DND-41 (cell line): ENCODE data around the gene CIB1.

Source experiments
- ATAC-seq: fragments of 200-7000 bp; cut with Tn5 transposase; 3 replicates; pipeline ENCODE4 v1.9.1; 2021; ENCODE audit warnings: low read depth; ENCODE audit not compliant: insufficient read depth
- DNase-seq: peaks from one replicate; pipeline ENCODE4 v3.0.0-alpha.2; 2020
- H2AFZ ChIP-seq: 2 replicates; pipeline ENCODE4 v1.6.0; 2012; ENCODE audit warnings: low read depth, low read length
- H3K27ac ChIP-seq: 2 replicates; pipeline ENCODE4 v1.5.1; 2012; ENCODE audit warnings: low read length, inconsistent platforms
- H3K27me3 ChIP-seq: fragments of 200-600 bp; sonication (generic); 2 replicates; pipeline ENCODE4 v1.6.0; 2012; ENCODE audit warnings: low read length, mild to moderate bottlenecking, inconsistent platforms; ENCODE audit not compliant: insufficient read depth, poor library complexity
- H3K36me3 ChIP-seq: 2 replicates; pipeline ENCODE4 v1.5.1; 2012; ENCODE audit warnings: low read length, inconsistent platforms; ENCODE audit not compliant: insufficient read depth
- H3K4me1 ChIP-seq: 2 replicates; pipeline ENCODE4 v1.5.1; 2012; ENCODE audit warnings: mild to moderate bottlenecking, low read length; ENCODE audit not compliant: insufficient read depth
- H3K4me2 ChIP-seq: 2 replicates; pipeline ENCODE4 v1.6.0; 2012; ENCODE audit warnings: mild to moderate bottlenecking, moderate library complexity, low read length, inconsistent platforms; ENCODE audit not compliant: insufficient read depth
- H3K4me3 ChIP-seq, 2 experiments: fragments of 200-600 bp in 1 of 2; shearing (Covaris generic) in 1 of 2; 2 replicates each; pipeline ENCODE4 v1.5.1; 2012 to 2016; ENCODE audit warnings: inconsistent platforms in 2 of 2, low read length in 2 of 2, mild to moderate bottlenecking in 2 of 2, low read depth in 1 of 2, moderate library complexity in 1 of 2
- H3K79me2 ChIP-seq: 2 replicates; pipeline ENCODE4 v1.6.0; 2012; ENCODE audit warnings: low read length, inconsistent platforms; ENCODE audit not compliant: insufficient read depth
- H3K9ac ChIP-seq: 2 replicates; pipeline ENCODE4 v1.6.0; 2012; ENCODE audit warnings: low read depth, mild to moderate bottlenecking, inconsistent platforms, low read length, moderate library complexity
- H3K9me3 ChIP-seq: 2 replicates; pipeline ENCODE4 v1.5.1; 2012; ENCODE audit warnings: low read length, moderate library complexity, mild to moderate bottlenecking, inconsistent platforms; ENCODE audit not compliant: insufficient read depth, severe bottlenecking
- H4K20me1 ChIP-seq: 2 replicates; pipeline ENCODE4 v1.6.0; 2012; ENCODE audit warnings: low read length; ENCODE audit not compliant: insufficient read depth
- EZH2 ChIP-seq: IDR thresholded peaks from 3 replicates; pipeline ENCODE4 v1.6.1; 2012; ENCODE audit warnings: borderline replicate concordance, low read depth, mild to moderate bottlenecking, moderate library complexity, low read length, inconsistent platforms; ENCODE audit not compliant: severe bottlenecking
- TF ChIP-seq, protein P1 (sequence below): IDR thresholded peaks from 2 replicates; pipeline ENCODE4 v1.5.1; 2012; ENCODE audit warnings: borderline replicate concordance, low read length, moderate library complexity, mild to moderate bottlenecking; ENCODE audit not compliant: poor library complexity, severe bottlenecking; ENCODE audit errors: extremely low read depth

Gene CIB1

GRCh38 chr15:90200534-90201129 lies 33.1 kb downstream of the CIB1 start:
- H3K27me3 ChIP-seq: peaks cover 9% of the 10 kb centered on the region
- H3K9ac ChIP-seq: peak overlapping the region; percentile 75
- H4K20me1 ChIP-seq: no peaks in the 10 kb centered on the region
- DNase-seq (no peak), ATAC-seq (no peak; the same call in 2 of the 3 replicates)
- TF ChIP-seq EZH2: no peak
- TF ChIP-seq, protein P1, sequence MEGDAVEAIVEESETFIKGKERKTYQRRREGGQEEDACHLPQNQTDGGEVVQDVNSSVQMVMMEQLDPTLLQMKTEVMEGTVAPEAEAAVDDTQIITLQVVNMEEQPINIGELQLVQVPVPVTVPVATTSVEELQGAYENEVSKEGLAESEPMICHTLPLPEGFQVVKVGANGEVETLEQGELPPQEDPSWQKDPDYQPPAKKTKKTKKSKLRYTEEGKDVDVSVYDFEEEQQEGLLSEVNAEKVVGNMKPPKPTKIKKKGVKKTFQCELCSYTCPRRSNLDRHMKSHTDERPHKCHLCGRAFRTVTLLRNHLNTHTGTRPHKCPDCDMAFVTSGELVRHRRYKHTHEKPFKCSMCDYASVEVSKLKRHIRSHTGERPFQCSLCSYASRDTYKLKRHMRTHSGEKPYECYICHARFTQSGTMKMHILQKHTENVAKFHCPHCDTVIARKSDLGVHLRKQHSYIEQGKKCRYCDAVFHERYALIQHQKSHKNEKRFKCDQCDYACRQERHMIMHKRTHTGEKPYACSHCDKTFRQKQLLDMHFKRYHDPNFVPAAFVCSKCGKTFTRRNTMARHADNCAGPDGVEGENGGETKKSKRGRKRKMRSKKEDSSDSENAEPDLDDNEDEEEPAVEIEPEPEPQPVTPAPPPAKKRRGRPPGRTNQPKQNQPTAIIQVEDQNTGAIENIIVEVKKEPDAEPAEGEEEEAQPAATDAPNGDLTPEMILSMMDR: no peak
- no peaks in the 10 kb centered on the region for H3K79me2 ChIP-seq
- H3K36me3 ChIP-seq: no peaks in the 10 kb centered on the region
- no peaks in the 10 kb centered on the region for H3K9me3 ChIP-seq
- H3K4me1 ChIP-seq: peaks cover 16% of the 10 kb centered on the region
- H2AFZ ChIP-seq: peak overlapping the region; percentile 92
- peak overlapping the region; percentile 54; the same call in 1 of the 2 replicates for H3K27ac ChIP-seq
- H3K4me2 ChIP-seq: peak overlapping the region; percentile 90
- H3K4me3 ChIP-seq: peak overlapping the region; percentile 58 to 69; a peak in 3 of 4 replicates

GRCh38 chr15:90194655-90195054 lies 39.1 kb downstream of the CIB1 start:
- Histone ChIP-seq H3K4me2 (no peak overlapping the region), H3K4me1 (peaks cover 12% of the 10 kb centered on the region), H3K9me3 (no peaks in the 10 kb centered on the region), H3K36me3 (no peaks in the 10 kb centered on the region), H3K79me2 (no peaks in the 10 kb centered on the region), H3K27me3 (no peaks in the 10 kb centered on the region), H3K27ac (no peak overlapping the region), H2AFZ (no peak overlapping the region), H3K9ac (no peak overlapping the region), H4K20me1 (no peaks in the 10 kb centered on the region), H3K4me3 (no peak overlapping the region)
- ATAC-seq: no peak
- no peak for DNase-seq
- TF ChIP-seq, protein P1: no peak
- no peak for TF ChIP-seq EZH2

GRCh38 chr15:90192961-90193786 lies 40.6 kb downstream of the CIB1 start:
- ATAC-seq (peak; percentile 61), DNase-seq (peak; percentile 22)
- Histone ChIP-seq H3K4me1 (peaks cover 12% of the 10 kb centered on the region), H3K79me2 (no peaks in the 10 kb centered on the region), H3K27ac (no peak overlapping the region), H3K27me3 (no peaks in the 10 kb centered on the region), H3K9me3 (no peaks in the 10 kb centered on the region), H2AFZ (no peak overlapping the region), H3K9ac (no peak overlapping the region), H3K4me3 (no peak overlapping the region), H3K36me3 (no peaks in the 10 kb centered on the region), H4K20me1 (no peaks in the 10 kb centered on the region), H3K4me2 (no peak overlapping the region)
- TF ChIP-seq, protein P1: no peak
